ENCODE data around the gene EFHC2. TPM values are rescaled to one million over a fixed set of nuclear protein-coding genes. Genes with fewer than 3 reads are reported as not detected.

Gene EFHC2
- total RNA-seq, 1 experiment from 2014 or later, result not detected

- Histone ChIP-seq H3K4me3 (replicated peaks in 1 of 2; ENCODE audit: low read depth in 1 of 2, low read length in 2 of 2) (no peak overlapping the region), H3K27me3 (ENCODE audit: insufficient read depth, low read length) (no peaks in the 10 kb centered on the region), H3K9ac (ENCODE audit: low read length) (no peak overlapping the region), H4K20me1 (ENCODE audit: insufficient read depth) (no peaks in the 10 kb centered on the region), H3K4me2 (ENCODE audit: low read length) (no peak overlapping the region), H2AFZ (ENCODE audit: low read depth, low read length, poor library complexity, severe bottlenecking) (no peak overlapping the region), H3K79me2 (ENCODE audit: insufficient read depth, low read length) (no peaks in the 10 kb centered on the region), H3K9me2 (ENCODE audit: insufficient read depth) (no peaks in the 10 kb centered on the region), H3K4me1 (ENCODE audit: control insufficient read depth in 1 of 2, insufficient read depth in 2 of 2, low read length in 2 of 2) (no peaks in the 10 kb centered on the region), H3K36me3 (ENCODE audit: control insufficient read depth in 1 of 2, insufficient read depth in 2 of 2, low read length in 2 of 2) (no peaks in the 10 kb centered on the region), H3K27ac (ENCODE audit: low read depth, low read length) (no peak overlapping the region), H3K9me3 (ENCODE audit: control insufficient read depth in 1 of 2, insufficient read depth in 1 of 2, low read depth in 1 of 2, low read length in 2 of 2) (no peaks in the 10 kb centered on the region)
- ChIA-PET CTCF (no interaction called here), RAD21 (ENCODE audit: low non-redundant PET in 1 of 2, low total read pairs in 2 of 2, uncharacterized antibody in 2 of 2, unreplicated experiment in 2 of 2) (no interaction called here), POLR2A (no interaction called here)
- no TSS peak for BruUV-seq (replicated peaks)
- no peak for ATAC-seq
- TF ChIP-seq SP1 (IDR thresholded peaks at IDR 0.05; ENCODE audit: low read depth), result no peak
- TF ChIP-seq EGR1 (IDR thresholded peaks at IDR 0.05; ENCODE audit: low read depth), result no peak
- TF ChIP-seq TCF7L2 (IDR thresholded peaks at IDR 0.05; ENCODE audit: borderline replicate concordance, extremely low read depth, insufficient read depth, insufficient read length), result no peak
- TF ChIP-seq CBX3 (IDR thresholded peaks at IDR 0.05; ENCODE audit: low read depth), result no peak
- TF ChIP-seq, protein P1, sequence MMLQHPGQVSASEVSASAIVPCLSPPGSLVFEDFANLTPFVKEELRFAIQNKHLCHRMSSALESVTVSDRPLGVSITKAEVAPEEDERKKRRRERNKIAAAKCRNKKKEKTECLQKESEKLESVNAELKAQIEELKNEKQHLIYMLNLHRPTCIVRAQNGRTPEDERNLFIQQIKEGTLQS (IDR thresholded peaks at IDR 0.05), result no peak
- no peak for TF ChIP-seq POLR2AphosphoS5 (IDR thresholded peaks at IDR 0.05; ENCODE audit: low read depth, low read length)
- TF ChIP-seq CTCF (IDR thresholded peaks at IDR 0.05 in 2 of 3, conservative IDR thresholded peaks at IDR 0.05 in 1 of 3; ENCODE audit: borderline replicate concordance in 1 of 3, insufficient read depth in 1 of 3, low read depth in 2 of 3, low read length in 2 of 3), result no peak
- TF ChIP-seq EZH2phosphoT487 (IDR thresholded peaks at IDR 0.05; ENCODE audit: borderline replicate concordance), result no peak
- no peak for TF ChIP-seq EZH2 (IDR thresholded peaks at IDR 0.05)
- TF ChIP-seq SRF (IDR thresholded peaks at IDR 0.05; ENCODE audit: low read depth), result no peak
- intact Hi-C loops (cut with micrococcal nuclease), result no loop called here
- DNase-seq (ENCODE audit: low read depth, low spot score), result no peak
Measured at GRCh38 chrX:44157858-44158257, 185.6 kb downstream of the EFHC2 start.
